Iris pigment epithelial cell (primary cell): ENCODE results near the gene TMPRSS4.

Source experiments
- DNase-seq: peaks from one replicate; pipeline ENCODE4 v3.0.0-alpha.2; 2011; ENCODE audit warnings: low read depth

TMPRSS4 gene

DNA sequence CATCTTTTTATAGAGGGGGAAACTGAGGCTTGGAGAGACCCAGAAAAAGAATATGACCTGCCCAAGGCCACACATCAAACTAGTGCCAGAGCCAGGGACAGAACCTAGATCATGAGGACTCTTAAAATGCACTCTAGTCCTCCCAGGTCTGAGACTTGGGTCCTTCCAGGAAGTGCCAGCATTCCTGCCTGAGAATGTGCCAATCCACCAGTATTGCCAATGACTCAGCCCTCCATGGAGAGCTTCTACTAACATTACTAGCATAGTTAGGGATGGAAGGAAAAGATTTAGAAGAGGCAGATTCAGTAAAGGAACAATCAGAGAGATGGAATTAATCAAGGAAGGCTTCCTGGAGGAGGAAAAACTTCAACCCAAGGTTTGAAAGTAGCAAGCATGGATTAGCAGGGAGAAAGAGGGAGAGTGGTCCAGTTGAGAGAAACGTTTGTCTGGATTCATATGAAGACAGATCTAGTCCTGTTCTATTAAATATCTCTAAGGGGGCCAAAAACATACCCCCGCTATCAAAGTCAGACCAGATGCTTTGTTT lies 30.0 kb downstream of the TMPRSS4 start:
- no peak for DNase-seq

- no peak for DNase-seq
Measured at GRCh38 chr11:118108513-118108912, 31.6 kb downstream of the TMPRSS4 start.

DNA sequence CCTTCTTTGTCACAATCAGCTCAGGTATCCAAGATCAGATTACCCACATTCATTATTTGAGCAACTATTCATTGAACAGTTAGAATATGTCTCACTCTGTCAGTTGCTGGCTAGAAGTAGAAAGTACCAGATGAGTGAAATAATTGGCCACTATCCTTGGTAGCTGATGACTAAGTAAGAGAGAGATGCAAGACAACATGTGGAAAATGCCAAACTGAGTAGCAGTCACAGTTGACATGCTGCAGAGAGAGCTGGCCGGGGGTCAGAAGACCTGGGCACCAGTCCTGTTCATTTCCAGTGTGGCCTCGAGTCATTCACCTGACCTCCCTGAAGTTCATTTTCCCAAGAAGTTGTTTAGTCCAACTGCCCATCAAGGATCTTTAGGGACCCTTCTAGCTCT lies 32.4 kb downstream of the TMPRSS4 start:
- DNase-seq, result peak; percentile 27

GRCh38 chr11:118111019-118111743 lies 34.3 kb downstream of the TMPRSS4 start:
- DNase-seq, result no peak

DNA sequence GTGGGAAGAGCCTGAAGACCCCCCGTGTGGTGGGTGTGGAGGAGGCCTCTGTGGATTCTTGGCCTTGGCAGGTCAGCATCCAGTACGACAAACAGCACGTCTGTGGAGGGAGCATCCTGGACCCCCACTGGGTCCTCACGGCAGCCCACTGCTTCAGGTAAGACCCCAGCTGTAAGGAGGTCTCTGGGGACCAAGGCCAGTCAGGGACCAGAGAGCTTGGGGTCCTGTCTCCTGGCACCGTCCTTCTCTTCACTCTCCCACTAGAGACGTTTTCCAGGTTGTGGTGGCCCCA lies 34.8 kb downstream of the TMPRSS4 start:
- no peak for DNase-seq

- no peak for DNase-seq
Measured at GRCh38 chr11:118112711-118113430, 36.0 kb downstream of the TMPRSS4 start.

DNA sequence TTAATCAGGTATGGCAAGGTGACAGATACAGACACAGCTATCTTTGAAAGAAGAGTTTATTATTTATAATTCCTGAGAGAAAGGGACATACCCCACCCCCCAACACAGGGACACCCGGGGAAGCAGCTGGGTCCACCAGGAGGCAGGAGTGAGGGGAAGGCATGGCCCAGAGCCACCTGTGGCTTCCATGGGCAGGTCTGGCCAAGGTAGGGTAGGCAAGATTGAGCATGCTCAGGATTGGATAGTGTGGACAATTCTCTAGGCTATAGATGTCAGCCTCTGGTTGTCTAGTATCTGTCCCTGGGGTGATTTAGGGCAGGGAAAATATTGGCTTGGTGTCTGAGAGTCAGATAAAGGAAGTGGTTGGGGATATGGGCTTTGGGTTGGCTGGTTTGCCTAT lies 37.4 kb downstream of the TMPRSS4 start:
- DNase-seq, result no peak

DNA sequence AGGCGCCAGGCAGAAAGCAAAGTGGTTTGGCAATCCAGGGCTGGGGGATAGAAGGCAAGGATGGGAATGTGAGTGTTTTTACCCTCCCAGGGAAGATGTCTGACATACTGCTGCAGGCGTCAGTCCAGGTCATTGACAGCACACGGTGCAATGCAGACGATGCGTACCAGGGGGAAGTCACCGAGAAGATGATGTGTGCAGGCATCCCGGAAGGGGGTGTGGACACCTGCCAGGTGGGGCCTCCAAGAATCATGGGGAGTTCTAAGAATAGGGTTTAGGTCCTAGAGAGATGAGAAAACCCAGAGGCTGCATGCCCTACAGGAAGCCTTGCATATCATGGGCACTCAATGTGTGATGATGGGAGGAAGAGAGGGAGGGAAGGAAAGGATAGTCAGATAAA lies 38.2 kb downstream of the TMPRSS4 start:
- no peak for DNase-seq

- no peak for DNase-seq
Measured at GRCh38 chr11:118117790-118118601, 41.1 kb downstream of the TMPRSS4 start.

GRCh38 chr11:118120793-118121192 lies 43.9 kb downstream of the TMPRSS4 start:
- DNase-seq, result no peak

- DNase-seq, result no peak
Measured at GRCh38 chr11:118124929-118125535, 48.2 kb downstream of the TMPRSS4 start.

GRCh38 chr11:118126082-118126838 lies 49.4 kb downstream of the TMPRSS4 start:
- DNase-seq, result no peak

- no peak for DNase-seq
Measured at GRCh38 chr11:118128310-118128709, 51.4 kb downstream of the TMPRSS4 start.

DNA sequence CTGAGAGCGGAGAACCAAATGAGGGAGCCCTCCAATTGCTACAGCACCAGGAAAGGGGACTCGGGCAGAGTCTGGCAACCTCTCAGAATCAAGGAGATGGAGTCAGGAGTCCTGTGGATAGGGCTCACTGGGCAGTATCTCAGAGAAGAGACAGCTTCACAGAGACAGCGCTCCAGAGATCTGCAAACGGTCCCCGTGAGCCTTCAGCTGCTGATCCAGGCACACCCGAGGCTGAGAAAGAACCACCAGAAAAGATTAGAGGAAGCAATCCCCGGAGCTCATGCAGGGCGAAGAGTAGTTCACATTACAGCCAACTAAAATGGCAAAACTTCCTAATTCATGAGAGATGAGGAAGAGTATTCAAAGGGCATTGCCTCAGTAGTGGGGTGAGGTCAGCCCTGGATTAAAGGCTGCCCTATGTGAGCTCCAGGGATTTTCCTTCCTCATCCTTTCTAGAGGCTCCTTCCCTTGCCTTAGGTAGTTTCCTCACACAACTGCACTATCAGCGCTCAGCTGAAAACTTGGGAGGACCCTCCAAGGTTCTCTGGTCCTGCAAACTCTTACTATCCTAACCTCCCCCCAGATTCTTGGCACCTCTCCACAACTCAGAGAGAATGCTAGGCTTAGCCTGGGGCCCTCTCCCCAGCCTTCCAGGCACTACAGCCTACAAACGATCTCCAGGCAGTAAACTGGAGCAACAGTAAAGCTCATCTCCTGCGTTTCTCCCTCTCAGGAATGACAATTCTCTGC lies 52.0 kb downstream of the TMPRSS4 start:
- DNase-seq, result no peak

DNA sequence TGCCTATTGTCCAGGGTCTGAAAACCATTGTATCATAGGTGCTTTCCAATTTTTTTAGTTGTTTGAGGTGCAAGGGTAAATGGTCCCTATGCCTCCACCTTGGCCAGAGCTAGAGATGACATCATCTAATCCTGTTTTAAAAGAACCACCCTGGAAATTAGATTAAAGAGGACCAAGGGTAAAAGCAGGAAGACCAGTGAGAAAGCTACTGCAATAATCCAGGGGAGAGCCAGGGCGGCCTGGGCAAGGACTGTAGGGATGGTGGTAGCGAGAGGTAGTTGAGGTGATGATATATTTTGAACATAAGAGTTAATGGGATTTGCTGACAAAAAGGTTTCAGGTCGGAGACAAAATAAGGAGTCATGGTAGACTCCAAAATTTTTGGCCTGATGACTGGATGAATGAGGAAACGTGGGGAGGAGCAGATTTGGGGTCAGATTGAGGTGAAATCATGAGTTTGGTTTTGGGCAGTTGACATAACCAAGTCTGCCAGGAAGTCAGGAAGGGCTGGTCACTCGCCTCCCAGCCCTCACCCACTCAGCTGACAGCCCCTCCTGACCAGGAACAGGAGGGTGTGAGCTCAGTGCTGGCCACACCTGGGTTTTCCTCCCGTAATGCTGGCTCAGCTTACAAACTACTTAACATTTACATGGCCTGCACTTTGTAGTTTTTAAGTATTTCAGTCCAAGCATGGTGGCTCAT lies 52.7 kb downstream of the TMPRSS4 start:
- no peak for DNase-seq

GRCh38 chr11:118132385-118133151 lies 55.7 kb downstream of the TMPRSS4 start:
- DNase-seq, result no peak

GRCh38 chr11:118133816-118134215 lies 56.9 kb downstream of the TMPRSS4 start:
- DNase-seq, result no peak

DNA sequence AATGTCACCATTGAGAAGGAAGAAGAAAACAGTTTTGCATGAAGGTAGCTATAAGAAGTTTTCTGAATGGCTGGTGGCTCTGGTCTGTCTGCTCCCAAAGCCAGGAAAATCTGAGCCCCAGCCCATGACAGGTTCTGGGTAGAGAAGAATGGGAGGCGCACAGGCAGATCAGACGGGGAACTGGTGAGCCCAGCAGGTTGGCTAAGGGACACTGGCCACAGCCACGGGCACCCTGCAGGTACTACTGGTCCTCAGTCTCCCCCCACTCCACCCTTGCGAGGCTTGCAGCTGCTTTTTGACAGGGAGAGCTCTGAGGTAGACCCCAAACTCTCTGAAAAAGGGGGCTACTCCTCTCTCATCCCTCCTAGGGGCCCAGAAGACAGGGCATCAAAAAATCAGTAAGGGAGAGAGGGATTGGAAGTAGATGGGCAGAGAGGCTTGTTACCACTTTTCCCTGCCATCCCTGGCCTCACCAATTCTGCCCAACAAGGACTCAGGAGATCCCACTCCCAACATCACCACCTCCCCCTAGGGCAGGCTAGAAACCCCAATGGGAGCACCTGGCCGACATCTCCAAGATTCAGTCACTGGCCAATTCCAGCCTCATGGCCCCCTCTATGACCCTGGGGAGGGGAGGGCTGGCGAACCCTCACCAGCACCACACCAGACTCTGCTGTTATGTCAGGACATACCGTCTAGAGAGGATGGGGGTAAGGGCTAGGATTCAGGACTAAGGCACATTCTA lies 58.3 kb downstream of the TMPRSS4 start:
- no peak for DNase-seq

- no peak for DNase-seq
Measured at GRCh38 chr11:118135796-118136165, 58.9 kb downstream of the TMPRSS4 start.
